ENCODE results near the gene PPIB.

Gene PPIB

GRCh38 chr15:64138331-64138941 lies 24.4 kb downstream of the PPIB start:
- H3K27ac ChIP-seq (ENCODE audit: insufficient read depth in 1 of 2, low read depth in 1 of 2, low read length in 2 of 2, poor library complexity in 1 of 2, severe bottlenecking in 2 of 2), result no peak overlapping the region
- H3K36me3 ChIP-seq (ENCODE audit: control insufficient read depth in 4 of 4, insufficient read depth in 4 of 4, low read length in 3 of 4), result peaks cover 29 to 70% (median 55%) of the 10 kb centered on the region in 4 experiments
- H3K9me3 ChIP-seq (ENCODE audit: control extremely low read depth in 1 of 5, control insufficient read depth in 4 of 5, insufficient read depth in 2 of 5, low read depth in 1 of 5, low read length in 4 of 5), result no peaks in the 10 kb centered on the region
- ChIA-PET CTCF (interaction anchor here (1.4 to 1.9 kb wide), 2 partner anchors 16 to 19 kb away, joined by 4 to 7 read pairs; no protein-coding TSS in a partner anchor), POLR2A (no interaction called here)
- H3K4me3 ChIP-seq (ENCODE audit: control insufficient read depth in 1 of 7, extremely low read depth in 1 of 7, insufficient read depth in 4 of 7, low read depth in 2 of 7, low read length in 6 of 7), result no peak overlapping the region
- H3K4me1 ChIP-seq (ENCODE audit: control extremely low read depth in 1 of 4, control insufficient read depth in 4 of 4, insufficient read depth in 4 of 4, low read length in 3 of 4), result no peaks in the 10 kb centered on the region
- 98% methylated on average over 3 of the region's 4 CpGs for WGBS (ENCODE audit: insufficient coverage)
- DNase-seq, result no peak
- no peaks in the 10 kb centered on the region for H3K27me3 ChIP-seq (replicated peaks in 2 of 5; ENCODE audit: control insufficient read depth in 4 of 5, insufficient read depth in 5 of 5, low read length in 4 of 5)

DNA sequence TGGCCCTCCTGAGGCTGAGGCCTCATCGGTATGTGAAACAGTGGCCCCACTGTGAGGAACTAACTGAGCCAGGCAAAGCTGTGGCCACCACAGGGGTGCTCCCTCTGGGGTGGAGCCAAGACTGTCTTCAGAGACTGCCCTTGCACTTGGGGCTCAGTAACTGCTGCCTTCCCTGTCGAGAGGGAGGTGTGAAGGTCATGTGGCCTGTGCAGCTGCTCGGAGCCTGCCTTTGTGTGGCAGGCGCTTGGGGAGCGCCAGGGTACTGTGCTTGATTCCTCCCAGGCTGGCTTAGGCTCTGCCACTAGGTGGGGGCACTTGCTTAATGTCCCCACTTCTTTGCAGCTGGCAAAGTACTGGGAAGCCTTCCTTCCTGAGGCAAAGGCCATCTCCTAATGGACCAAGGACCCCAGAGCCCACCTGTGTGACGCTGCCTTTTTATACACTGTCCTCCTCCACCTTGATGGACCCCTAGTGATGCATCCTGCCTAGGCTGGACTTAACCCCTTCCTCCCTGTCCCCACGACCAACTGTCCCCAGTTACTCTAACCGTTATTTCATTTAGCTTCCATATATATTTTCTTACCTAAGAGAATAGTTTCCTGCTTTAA lies 25.5 kb downstream of the PPIB start:
- no peaks in the 10 kb centered on the region for H3K27me3 ChIP-seq (replicated peaks in 2 of 5; ENCODE audit: control insufficient read depth in 4 of 5, insufficient read depth in 5 of 5, low read length in 4 of 5)

DNA sequence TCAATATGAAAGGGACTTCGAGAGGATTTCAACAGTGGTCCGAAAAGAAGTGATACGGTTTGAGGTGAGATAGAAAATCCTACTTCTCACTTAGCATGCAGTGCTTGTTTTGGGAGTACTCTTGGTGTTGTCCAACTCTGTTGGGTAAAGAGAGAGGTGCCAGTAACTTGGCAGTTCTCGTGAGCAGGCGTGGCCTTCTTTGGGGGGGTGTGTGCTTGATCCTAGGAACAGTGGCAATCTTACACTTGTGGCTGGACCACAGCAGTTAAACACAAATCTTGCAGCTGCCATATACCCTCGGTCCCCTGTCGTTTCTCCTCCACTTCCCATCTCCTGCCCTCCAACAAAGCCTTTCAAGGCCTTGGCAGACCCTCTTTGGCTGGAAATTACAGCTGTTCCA lies 26.5 kb downstream of the PPIB start:
- POLR2A ChIA-PET, result no interaction called here
- Histone ChIP-seq H3K27me3 (replicated peaks in 2 of 5; ENCODE audit: control insufficient read depth in 4 of 5, insufficient read depth in 5 of 5, low read length in 4 of 5) (no peaks in the 10 kb centered on the region), H3K36me3 (ENCODE audit: control insufficient read depth in 4 of 4, insufficient read depth in 4 of 4, low read length in 3 of 4) (peaks cover 34 to 74% (median 62%) of the 10 kb centered on the region in 4 experiments), H3K4me3 (ENCODE audit: control insufficient read depth in 1 of 7, extremely low read depth in 1 of 7, insufficient read depth in 4 of 7, low read depth in 2 of 7, low read length in 6 of 7) (no peak overlapping the region), H3K9me3 (ENCODE audit: control extremely low read depth in 1 of 5, control insufficient read depth in 4 of 5, insufficient read depth in 2 of 5, low read depth in 1 of 5, low read length in 4 of 5) (no peaks in the 10 kb centered on the region), H3K4me1 (ENCODE audit: control extremely low read depth in 1 of 4, control insufficient read depth in 4 of 4, insufficient read depth in 4 of 4, low read length in 3 of 4) (no peaks in the 10 kb centered on the region), H3K27ac (ENCODE audit: insufficient read depth in 1 of 2, low read depth in 1 of 2, low read length in 2 of 2, poor library complexity in 1 of 2, severe bottlenecking in 2 of 2) (no peak overlapping the region)
- WGBS (ENCODE audit: insufficient coverage), result 97% methylated on average over 4 of the region's 7 CpGs
- CTCF ChIA-PET, result interaction anchor here (0.6 to 1.9 kb wide), 3 partner anchors 8 to 888 kb away, joined by 3 to 7 read pairs (median 6); no protein-coding TSS in a partner anchor
- no peak for DNase-seq

More for the DNA sequence above, 25.5 kb downstream of the PPIB start:
- no peak overlapping the region for H3K27ac ChIP-seq (ENCODE audit: insufficient read depth in 1 of 2, low read depth in 1 of 2, low read length in 2 of 2, poor library complexity in 1 of 2, severe bottlenecking in 2 of 2)
- ChIA-PET POLR2A (no interaction called here), CTCF (interaction anchor here (1.4 to 1.9 kb wide), 2 partner anchors 17 to 18 kb away, joined by 4 to 7 read pairs; no protein-coding TSS in a partner anchor)
- DNase-seq, result peak in 1 of 3 donors; percentile 14
- no peaks in the 10 kb centered on the region for H3K4me1 ChIP-seq (ENCODE audit: control extremely low read depth in 1 of 4, control insufficient read depth in 4 of 4, insufficient read depth in 4 of 4, low read length in 3 of 4)
- no peak overlapping the region for H3K4me3 ChIP-seq (ENCODE audit: control insufficient read depth in 1 of 7, extremely low read depth in 1 of 7, insufficient read depth in 4 of 7, low read depth in 2 of 7, low read length in 6 of 7)
- 89% methylated on average over 6 of the region's 8 CpGs for WGBS (ENCODE audit: insufficient coverage)
- H3K9me3 ChIP-seq (ENCODE audit: control extremely low read depth in 1 of 5, control insufficient read depth in 4 of 5, insufficient read depth in 2 of 5, low read depth in 1 of 5, low read length in 4 of 5), result no peaks in the 10 kb centered on the region
- peaks cover 26 to 70% (median 56%) of the 10 kb centered on the region in 4 experiments for H3K36me3 ChIP-seq (ENCODE audit: control insufficient read depth in 4 of 4, insufficient read depth in 4 of 4, low read length in 3 of 4)

DNA sequence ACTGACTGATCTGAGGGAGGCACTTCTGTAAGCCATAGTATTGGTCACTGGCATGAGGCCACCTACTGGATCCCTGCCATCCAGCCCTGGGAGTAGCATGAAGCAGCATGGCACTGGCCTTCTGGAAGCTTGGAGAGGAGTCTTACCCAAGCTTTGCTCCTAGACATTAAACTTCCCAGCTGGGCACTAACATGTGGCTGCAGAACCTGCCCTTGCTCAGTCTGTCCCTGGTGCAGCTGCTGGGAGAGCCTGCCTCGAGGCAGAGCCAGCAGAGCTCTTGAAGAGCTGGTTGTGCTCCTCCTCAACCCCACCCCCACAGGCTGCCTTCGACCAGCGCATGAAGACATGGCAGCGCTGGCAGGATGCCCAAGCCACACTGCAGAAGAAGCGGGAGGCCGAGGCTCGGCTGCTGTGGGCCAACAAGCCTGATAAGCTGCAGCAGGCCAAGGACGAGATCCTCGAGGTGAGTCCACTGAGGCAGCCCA lies 28.4 kb downstream of the PPIB start:
- ChIA-PET CTCF (interaction anchor here (1.5 kb wide), 1 partner anchor 9 kb away, joined by 4 read pairs; no protein-coding TSS in a partner anchor), POLR2A (interaction anchor here (0.7 kb wide), 1 partner anchor 1035 kb away, joined by 3 read pairs; no protein-coding TSS in a partner anchor)
- Histone ChIP-seq H3K36me3 (ENCODE audit: control insufficient read depth in 4 of 4, insufficient read depth in 4 of 4, low read length in 3 of 4) (peaks cover 45 to 89% (median 76%) of the 10 kb centered on the region in 4 experiments), H3K4me1 (ENCODE audit: control extremely low read depth in 1 of 4, control insufficient read depth in 4 of 4, insufficient read depth in 4 of 4, low read length in 3 of 4) (no peaks in the 10 kb centered on the region), H3K27me3 (replicated peaks in 2 of 5; ENCODE audit: control insufficient read depth in 4 of 5, insufficient read depth in 5 of 5, low read length in 4 of 5) (no peaks in the 10 kb centered on the region), H3K9me3 (ENCODE audit: control extremely low read depth in 1 of 5, control insufficient read depth in 4 of 5, insufficient read depth in 2 of 5, low read depth in 1 of 5, low read length in 4 of 5) (no peaks in the 10 kb centered on the region), H3K27ac (ENCODE audit: insufficient read depth in 1 of 2, low read depth in 1 of 2, low read length in 2 of 2, poor library complexity in 1 of 2, severe bottlenecking in 2 of 2) (no peak overlapping the region), H3K4me3 (ENCODE audit: control insufficient read depth in 1 of 7, extremely low read depth in 1 of 7, insufficient read depth in 4 of 7, low read depth in 2 of 7, low read length in 6 of 7) (no peak overlapping the region)
- WGBS (ENCODE audit: insufficient coverage), result 75% methylated on average over 3 of the region's 9 CpGs
- peak in 2 of 3 donors; percentile 49 to 55 for DNase-seq

GRCh38 chr15:64133623-64134344 lies 29.0 kb downstream of the PPIB start:
- ChIA-PET CTCF (interaction anchor here (1.5 kb wide), 1 partner anchor 9 kb away, joined by 4 read pairs; no protein-coding TSS in a partner anchor), POLR2A (interaction anchor here (0.6 to 0.7 kb wide), 2 partner anchors 1035 to 1186 kb away, joined by 3 read pairs; no protein-coding TSS in a partner anchor)
- 98% methylated on average over 10 of the region's 10 CpGs for WGBS (ENCODE audit: insufficient coverage)
- Histone ChIP-seq H3K9me3 (ENCODE audit: control extremely low read depth in 1 of 5, control insufficient read depth in 4 of 5, insufficient read depth in 2 of 5, low read depth in 1 of 5, low read length in 4 of 5) (no peaks in the 10 kb centered on the region), H3K27ac (ENCODE audit: insufficient read depth in 1 of 2, low read depth in 1 of 2, low read length in 2 of 2, poor library complexity in 1 of 2, severe bottlenecking in 2 of 2) (no peak overlapping the region), H3K36me3 (ENCODE audit: control insufficient read depth in 4 of 4, insufficient read depth in 4 of 4, low read length in 3 of 4) (peaks cover 49 to 91% (median 79%) of the 10 kb centered on the region in 4 experiments), H3K4me3 (ENCODE audit: control insufficient read depth in 1 of 7, extremely low read depth in 1 of 7, insufficient read depth in 4 of 7, low read depth in 2 of 7, low read length in 6 of 7) (no peak overlapping the region), H3K4me1 (ENCODE audit: control extremely low read depth in 1 of 4, control insufficient read depth in 4 of 4, insufficient read depth in 4 of 4, low read length in 3 of 4) (no peaks in the 10 kb centered on the region), H3K27me3 (replicated peaks in 2 of 5; ENCODE audit: control insufficient read depth in 4 of 5, insufficient read depth in 5 of 5, low read length in 4 of 5) (no peaks in the 10 kb centered on the region)
- no peak for DNase-seq

DNA sequence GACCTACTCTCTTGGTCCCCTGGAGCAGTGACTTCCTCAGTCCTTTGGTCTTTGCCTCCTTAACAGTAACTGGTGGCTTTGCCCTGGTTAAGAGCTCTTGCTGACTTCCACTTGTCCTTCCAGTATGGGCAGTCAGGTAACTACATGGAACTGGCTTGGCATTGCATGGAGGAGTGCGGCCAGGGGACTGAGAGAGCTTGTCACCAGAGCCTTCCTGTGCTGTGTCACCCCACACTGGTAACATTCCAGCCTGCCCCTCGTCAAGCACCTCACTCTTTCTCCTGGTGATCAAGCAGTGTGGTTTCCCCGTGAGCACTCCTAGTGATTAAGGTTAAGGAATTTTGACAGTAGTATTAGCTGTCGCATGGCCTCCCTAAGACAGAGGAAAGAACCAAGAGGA lies 30.6 kb downstream of the PPIB start:
- no peaks in the 10 kb centered on the region for H3K9me3 ChIP-seq (ENCODE audit: control extremely low read depth in 1 of 5, control insufficient read depth in 4 of 5, insufficient read depth in 2 of 5, low read depth in 1 of 5, low read length in 4 of 5)
- WGBS (ENCODE audit: insufficient coverage), result 100% methylated on average over 2 of the region's 4 CpGs
- DNase-seq, result no peak
- no peaks in the 10 kb centered on the region for H3K27me3 ChIP-seq (replicated peaks in 2 of 5; ENCODE audit: control insufficient read depth in 4 of 5, insufficient read depth in 5 of 5, low read length in 4 of 5)
- POLR2A ChIA-PET, result no interaction called here
- CTCF ChIA-PET, result interaction anchor here (1.1 to 4.0 kb wide), 3 partner anchors 10 to 21 kb away, joined by 3 to 20 read pairs (median 12); no protein-coding TSS in a partner anchor
- peaks cover 56 to 91% (median 74%) of the 10 kb centered on the region in 4 experiments for H3K36me3 ChIP-seq (ENCODE audit: control insufficient read depth in 4 of 4, insufficient read depth in 4 of 4, low read length in 3 of 4)
- H3K27ac ChIP-seq (ENCODE audit: insufficient read depth in 1 of 2, low read depth in 1 of 2, low read length in 2 of 2, poor library complexity in 1 of 2, severe bottlenecking in 2 of 2), result no peak overlapping the region
- no peak overlapping the region for H3K4me3 ChIP-seq (ENCODE audit: control insufficient read depth in 1 of 7, extremely low read depth in 1 of 7, insufficient read depth in 4 of 7, low read depth in 2 of 7, low read length in 6 of 7)
- no peaks in the 10 kb centered on the region for H3K4me1 ChIP-seq (ENCODE audit: control extremely low read depth in 1 of 4, control insufficient read depth in 4 of 4, insufficient read depth in 4 of 4, low read length in 3 of 4)

Data from common myeloid progenitor, CD34-positive (primary cell).